ENCODE measurements around the gene FBXW7.

The FBXW7 gene

DNA sequence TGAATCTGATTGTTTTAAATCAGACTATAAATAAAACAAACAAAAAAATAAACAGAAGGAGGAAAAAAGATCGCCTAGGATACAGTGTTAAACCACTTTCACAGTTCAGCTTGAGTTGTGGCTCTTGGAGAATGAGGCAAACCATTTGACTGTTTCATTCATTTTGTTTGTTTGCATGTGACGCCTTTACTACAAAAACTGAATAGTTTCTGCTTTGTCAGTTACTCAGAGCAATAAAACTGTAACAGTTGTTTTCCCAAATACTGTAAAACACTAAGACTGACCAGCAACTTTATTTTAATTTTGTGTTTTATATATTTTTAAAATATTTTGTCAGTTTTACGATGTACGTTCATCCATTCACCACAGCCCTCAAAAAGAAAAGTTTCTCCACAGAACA, 214.5 kb downstream of the FBXW7 start:
- no peak for DNase-seq

DNA sequence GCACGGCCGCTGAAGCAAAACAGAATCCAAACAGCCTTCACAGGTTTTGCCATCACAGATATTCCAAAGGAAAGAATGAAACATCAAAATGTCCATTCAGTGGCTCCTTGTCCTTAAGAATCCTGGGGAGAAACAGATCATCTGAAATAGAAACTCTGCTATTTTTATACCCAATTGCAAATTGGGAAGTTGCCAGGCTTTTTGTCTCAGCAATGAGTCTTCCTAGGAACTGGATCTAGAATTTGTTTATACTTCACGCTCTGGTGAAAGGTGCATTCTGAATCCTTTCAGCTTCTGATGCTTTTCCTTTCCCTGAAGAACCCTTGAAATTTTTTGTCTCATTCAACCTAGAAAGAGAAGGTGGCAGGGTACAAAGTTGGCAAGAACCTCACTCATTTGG, 218.9 kb downstream of the FBXW7 start:
- no peak for DNase-seq

DNA sequence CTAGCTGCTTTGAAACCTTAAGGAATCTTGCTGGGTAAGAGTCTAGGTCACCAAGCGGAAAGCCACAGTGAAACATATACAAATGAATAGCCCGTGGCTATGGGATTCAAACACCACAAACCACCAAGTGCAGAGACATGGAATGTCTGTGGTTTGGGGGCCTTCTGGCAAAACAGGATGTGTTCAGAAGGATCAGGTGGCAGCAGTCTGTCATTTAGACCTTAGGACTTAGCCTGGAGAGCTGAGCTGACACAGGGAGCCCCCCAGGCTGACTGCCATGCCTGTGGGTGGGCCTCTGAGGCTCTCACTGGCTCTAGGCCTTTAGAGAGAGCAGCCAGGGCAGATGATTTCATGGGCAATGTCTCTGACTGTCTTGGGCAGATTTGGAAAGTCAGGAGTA, 225.6 kb downstream of the FBXW7 start:
- DNase-seq, result no peak

DNA sequence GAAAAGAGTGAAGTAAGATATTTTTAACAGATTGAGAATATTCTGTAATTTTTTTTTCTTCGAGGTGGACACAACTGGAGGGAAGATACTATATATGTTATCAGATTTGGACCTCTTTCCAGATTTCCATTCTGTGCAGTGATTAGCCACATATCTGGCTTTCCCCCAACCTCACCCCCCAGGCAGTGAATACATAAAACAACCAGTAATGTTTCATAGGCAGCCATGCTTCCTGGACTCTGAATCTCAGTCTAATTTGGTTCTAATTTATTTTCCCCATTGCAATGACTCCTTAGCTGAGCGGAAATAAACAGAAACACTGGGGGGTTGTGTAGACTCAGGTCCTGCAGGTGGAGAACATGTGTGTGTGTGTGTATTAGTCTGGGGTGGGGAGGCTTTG, 226.5 kb downstream of the FBXW7 start:
- no peak for DNase-seq

DNA sequence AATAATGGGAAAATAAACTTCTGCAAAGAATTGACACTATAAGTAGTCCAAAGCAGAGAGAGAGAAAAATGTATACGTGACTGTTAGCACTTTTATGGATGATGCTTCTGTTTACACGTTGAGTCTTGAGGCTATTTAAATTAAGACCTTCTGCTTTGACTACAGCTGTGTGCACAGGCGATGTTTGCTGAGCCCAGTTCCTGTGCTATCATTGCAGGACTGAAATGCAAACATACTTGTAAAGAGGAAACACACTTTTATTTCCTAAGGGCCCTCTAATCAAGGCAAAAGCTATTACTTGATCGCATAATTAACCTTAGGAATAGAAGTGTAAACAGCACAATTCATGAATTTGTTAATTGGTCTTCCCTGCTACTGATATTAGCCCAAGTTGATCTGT, 226.9 kb downstream of the FBXW7 start:
- DNase-seq, result no peak

DNA sequence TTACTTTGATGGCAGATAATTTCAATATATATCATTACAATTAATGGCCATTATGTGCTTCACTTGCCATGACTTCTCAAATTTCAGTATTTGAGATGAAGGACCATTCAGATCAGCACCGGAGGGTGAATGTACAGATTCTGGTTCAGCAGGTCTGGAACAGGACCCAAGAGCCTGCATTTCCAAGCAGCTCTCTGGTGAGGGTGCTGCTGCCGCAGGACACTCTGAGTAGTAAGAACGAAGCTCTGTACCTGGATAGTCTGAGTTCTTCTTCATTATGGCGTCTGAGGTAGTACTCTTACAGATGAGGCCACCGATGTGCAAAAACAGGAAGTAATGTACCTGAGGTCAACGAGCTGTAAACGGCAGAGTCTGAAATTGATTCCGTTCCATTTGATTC, 228.2 kb downstream of the FBXW7 start:
- DNase-seq, result no peak

DNA sequence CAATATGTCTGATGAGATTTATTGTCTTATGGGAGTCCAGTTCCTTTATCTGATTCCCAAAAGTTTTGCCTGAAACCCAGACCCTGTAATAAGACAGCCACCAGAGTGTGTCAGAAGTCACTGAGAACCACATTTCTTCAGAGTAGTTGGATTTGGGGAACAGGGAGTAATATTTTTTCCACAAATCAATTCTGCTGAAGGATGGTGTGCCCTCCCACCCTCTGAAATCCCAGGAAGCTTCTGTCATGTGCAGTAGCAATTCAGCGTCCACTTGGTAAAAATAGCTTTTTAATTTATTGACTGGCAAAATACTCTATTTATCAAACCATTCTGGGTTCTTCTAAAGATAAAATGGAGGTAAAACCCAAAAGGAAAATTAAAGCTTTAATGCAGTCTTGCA, 229.4 kb downstream of the FBXW7 start:
- DNase-seq, result no peak

DNA sequence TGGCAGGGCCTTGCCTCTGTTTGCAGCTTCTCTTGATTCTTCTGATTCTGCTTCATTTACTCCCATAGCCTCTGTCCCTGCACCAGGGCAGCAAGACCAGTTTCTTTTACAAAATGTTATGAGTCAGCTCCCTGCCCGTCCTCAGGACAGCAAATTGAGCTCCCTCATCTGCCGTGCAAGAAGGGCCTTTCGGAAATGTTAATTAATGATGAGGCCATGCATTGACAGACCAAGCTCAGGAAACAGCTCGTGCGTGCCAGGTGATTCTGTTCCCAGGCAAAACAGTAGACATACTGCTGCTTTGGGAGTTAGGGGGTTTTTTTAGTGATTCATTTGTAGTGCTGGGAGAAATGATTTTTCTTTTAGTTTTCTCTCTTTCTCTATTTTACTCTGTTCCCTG, 231.7 kb downstream of the FBXW7 start:
- no peak for DNase-seq

DNA sequence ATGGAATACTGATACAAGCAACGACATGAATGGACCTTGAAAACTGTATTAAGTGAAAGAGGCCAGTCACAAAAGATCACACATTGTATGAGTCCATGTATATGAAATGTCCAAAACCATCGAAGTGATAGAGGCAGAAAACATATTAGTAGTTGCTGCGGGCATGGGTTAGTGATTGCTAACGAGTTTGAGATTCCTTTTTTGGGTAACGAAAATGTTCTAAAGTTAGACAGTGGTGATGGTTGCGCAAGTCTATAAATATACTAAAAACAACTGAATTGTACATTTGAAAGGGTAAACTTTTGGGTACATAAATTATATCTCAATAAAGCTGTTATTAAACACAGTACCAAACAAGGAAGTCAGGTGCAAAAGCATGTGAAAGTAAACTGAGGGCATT, 234.5 kb downstream of the FBXW7 start:
- DNase-seq, result no peak

DNA sequence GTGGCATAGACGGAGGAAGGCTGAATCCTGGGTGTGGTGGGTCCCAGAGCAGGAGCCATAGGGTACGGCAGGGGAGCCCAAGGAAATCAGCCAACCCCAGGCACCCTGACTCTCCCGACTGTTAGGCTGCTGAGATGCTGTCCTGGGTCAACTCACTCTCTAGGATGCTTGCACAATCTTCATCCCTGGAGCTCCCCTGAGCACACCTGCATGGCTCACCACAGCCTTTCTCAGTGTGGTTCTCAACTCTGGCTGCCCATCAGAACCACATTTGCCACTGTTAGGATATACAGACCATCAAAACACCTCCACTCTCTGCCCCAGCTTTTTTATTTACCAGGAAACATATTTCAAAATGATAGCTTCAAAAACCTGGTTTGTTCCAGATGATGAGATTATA, 236.3 kb downstream of the FBXW7 start:
- no peak for DNase-seq

DNA sequence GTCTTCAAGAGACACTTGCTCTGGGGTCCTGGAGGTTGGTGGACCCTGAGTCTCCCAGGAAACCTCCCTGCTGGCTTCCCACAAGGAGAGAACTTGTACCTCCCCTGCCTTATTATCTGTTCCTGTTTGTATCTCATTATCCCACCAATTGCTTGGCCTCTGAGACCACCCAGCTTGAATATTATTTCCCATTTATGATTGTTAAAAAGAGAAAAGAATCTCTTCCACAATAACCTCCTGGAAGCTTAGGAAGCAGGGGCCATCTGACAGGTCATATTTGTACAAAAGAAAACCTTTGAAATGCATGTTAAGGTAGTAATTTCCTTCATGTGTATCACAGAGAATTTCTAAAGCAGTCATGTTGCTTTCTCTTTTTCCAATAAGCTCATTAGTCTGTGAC, 239.5 kb downstream of the FBXW7 start:
- no peak for DNase-seq

DNA sequence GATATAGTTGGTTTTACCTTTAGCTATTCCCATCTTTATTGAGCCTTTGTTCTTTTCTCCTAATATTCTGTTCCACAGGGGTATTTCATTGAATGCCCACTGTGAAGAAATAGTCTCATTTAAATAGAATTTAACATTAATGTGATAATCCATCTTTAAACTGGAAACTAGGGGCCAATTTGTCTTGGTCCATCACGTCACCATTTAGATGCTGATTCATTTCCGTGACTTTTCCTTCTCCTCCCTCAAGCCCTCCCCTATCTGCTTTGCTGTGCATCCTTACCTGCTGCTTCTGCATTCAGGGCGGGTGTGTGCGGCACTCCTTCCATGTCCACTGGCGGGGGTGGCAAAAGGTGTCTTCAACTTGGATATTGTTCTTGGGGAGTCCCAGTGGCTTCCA, 241.1 kb downstream of the FBXW7 start:
- no peak for DNase-seq

DNA sequence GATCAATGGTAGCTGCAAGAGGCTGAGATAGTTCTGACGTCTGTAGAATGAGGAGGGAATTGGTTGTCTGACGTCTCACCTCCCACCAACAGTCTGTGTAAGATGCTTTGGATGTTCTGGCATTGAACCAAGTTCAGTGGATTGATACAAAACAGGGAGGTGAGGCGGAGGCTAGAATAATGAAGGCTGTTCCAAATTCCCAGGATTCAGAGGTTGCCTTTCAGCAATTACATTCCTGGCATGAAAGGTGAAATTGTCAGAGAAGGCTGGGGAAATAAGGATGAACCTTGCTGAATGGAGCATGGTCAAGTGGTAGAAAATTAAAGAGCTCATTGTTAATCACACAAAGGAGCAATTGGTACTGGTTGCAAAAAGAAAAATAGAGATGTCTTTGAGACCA, 241.6 kb downstream of the FBXW7 start:
- DNase-seq, result no peak

DNA sequence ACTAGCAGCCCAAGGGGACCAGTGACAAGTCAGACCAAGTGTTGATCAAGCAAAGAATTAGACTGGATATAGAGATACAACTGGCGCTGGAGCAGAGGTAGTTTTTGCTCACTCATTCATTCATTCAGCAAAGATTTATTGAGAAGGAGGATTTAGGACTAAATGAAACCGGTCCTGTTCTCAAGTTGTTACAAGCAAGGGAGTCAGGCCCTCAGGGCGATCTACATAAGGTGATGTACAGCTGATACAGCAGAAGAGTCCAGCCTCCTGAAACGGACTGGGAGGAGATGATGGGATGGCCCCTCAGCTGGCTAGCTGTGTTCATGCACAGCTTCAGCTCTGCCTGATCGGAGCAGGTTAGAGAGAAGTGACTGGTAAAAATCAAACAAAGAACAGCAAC, 242.4 kb downstream of the FBXW7 start:
- DNase-seq, result no peak

DNA sequence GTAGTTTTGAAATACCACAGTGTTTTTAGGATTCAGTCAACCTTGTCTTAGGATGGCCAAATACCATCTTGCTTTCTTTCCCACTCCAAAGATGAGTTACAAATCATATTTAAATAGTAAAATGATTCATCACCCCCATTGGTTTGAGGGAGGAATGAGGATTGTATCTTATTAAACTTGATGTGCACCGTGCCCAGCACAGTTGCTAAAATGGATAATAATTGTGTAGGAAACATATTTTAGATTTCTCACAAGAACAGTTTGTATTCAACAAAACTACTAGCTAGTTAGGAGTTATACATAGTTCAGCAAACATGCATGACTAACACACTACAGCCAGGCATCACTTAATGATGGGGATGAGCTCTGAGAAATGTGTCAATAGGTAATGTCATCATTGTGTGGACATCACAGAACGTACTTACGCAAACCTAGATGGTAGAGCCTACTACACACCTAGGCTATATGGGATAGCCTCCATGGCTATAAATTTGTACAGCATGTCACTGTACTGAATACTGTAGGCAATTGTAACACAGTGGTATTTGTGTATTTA, 245.4 kb downstream of the FBXW7 start:
- DNase-seq, result no peak

DNA sequence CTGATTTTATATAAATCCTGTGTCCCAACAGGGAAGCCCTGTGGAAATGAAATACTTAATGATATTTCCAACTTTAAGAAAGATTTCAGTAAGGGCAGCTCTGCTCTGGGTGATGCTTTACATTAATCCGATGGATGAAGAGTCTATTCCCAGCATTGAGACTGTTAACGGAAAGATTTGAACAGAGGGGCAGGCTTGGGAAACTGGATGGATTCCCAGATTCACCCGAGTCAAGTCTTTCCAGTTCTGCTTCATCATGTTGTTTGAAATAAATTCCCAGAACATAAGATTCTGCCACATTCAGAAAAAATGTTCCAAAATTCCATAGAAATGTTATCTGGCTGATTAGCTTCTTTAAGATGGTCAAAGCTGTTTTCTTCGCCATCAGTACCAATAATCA, 246.0 kb downstream of the FBXW7 start:
- no peak for DNase-seq

DNA sequence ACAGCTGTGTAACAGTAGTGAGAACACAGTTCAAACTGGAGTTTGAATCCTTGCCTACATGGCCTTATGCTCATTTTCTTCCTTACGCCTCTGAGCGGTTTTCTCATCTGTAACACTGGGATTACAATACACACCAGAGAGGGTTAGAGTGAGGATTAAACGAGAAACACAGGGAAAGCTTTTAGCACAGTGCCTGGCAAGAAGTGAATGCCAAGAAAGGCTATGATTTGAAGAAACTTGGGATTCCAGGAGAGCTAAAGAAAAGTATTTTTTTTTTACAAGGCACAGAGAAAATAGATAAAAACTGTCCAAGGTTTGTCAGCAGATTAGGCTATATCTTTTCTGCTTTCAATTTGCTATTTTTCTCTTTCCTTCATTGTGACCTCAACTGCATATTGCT, 246.4 kb downstream of the FBXW7 start:
- no peak for DNase-seq

DNA sequence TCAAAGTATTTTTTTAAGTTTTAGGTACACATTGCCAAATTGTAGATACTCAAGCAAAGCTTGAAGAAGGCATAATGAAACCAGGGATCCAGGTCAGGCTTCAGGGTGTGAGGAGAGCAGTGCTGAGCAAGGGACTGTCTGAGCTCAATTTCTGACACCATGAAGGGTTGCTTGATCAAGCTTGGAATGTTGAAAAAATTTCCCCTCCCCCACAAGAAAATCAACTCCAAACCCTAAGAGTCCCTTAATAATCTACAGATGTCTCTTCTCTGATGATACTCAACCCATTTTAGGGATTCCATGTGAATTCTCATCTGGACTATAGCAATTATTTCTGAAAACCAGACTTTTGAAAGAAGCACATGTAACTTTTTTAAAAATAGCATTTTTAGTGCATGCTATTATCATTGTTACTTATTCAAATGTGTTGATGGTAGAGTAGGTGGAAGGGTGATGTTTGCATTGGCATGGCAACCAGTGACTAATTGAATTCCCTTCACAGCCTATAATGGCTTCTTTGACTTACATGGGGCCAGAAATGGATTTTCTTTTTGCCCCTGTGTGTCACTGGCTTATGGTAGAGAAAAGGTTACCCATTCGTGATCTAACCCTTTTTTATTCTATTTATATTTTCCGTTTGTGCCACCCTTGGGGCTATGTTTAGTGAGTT, 252.0 kb downstream of the FBXW7 start:
- DNase-seq, result no peak

DNA sequence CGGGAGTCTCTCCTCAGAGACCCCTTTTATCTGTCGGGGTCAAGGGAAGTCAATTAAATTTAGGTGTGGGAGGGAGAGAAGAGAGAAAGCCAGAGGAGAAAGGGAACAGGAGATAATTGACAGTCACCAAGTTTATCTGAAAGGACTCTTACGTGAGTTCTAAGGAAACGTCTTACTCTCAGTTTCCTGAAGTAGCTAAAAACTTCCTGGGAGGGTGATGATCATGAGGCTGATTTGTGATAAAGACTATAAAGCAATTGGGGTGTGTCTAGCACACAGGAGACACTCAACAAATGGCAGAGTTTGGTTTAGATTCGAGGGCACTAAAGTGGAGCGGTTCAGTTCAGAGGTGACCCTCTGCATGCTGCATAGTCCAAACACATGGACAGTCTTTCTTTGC, 254.1 kb downstream of the FBXW7 start:
- no peak for DNase-seq

DNA sequence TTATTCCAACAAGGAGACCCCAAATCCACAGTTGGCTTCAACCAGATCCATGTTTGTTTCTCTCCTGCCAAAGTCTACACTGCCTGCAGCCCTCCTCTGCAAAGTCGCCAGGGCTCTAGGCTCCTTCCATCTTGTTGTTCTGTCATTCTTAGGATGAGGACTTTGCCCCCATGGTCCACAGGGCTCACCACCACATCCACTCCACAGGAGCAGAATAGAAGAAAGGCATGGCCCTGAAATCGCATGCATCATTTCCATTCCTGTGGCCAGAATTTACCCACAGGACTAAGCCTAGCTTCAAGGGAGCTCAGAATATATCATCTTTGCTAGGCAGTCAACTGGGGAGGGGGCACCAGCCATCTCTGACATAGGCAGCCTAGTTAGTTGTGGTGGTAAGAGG, 254.7 kb downstream of the FBXW7 start:
- DNase-seq, result no peak

DNA sequence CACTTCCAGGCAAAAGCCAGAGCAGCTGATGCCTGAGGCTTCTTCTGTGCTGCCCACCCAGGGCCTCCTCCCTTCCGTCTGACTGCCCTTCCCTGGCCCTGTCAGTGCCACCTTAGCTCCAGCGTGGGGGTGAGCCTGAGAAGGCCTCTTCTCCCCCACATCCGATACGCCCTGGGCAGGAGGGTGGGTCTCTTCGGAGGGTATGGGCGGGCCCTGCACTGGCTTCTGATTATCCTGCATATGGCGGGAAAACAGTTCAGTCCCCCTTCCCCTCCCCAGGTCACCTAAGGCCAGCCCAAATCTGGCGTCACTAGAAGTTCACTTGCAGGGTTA, 256.7 kb downstream of the FBXW7 start:
- no peak for DNase-seq

DNA sequence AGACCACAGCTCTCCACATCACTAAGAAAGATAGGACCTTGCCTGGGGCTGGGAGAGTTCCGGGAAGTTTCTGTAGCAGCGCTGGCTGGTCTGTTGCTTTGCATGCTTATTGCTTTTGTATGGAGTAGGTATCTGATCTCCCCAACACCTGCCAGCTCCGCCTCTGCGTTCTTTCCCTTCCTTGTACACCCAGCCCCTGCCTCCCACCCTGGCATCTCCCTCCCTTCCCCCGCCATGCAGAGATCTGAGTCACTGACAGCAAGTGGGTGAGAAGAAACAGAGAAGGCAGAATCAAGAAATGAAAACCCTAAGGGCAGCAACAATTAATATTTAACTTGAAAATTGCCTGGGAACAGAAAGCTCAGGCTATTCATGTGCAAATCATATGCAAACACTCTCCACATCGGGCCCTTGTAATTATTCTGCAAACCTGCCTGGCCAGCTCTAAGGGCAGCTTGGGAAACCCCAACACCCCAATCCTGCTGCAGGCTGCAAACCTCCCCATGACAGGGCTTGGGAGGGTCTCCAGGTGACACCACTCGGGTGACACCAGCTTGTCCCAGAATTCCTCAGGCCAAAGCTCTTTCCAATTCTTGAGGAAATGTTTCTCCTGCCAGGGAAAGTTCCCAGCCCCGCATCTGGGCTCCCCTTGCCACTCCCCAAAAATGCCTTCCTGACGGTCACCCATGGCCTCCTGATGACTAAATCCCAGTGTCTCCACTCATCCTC, 257.2 kb downstream of the FBXW7 start:
- DNase-seq, result no peak

DNA sequence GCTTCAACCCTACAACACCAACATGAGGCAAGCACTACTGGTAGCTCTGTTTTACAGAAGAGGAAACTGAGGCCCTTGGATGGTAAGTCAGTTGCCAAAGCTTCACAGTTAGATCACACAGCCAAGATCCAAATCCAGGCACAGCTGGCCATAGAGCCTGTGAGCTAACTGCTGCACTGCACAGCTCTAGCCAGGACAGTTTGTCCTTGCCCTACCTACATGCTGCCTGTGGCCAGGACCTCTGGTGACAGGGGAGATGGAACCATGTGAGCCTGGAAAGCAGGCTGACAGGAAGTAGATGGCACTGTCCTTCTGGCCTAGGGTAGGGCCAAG, 257.8 kb downstream of the FBXW7 start:
- no peak for DNase-seq

DNA sequence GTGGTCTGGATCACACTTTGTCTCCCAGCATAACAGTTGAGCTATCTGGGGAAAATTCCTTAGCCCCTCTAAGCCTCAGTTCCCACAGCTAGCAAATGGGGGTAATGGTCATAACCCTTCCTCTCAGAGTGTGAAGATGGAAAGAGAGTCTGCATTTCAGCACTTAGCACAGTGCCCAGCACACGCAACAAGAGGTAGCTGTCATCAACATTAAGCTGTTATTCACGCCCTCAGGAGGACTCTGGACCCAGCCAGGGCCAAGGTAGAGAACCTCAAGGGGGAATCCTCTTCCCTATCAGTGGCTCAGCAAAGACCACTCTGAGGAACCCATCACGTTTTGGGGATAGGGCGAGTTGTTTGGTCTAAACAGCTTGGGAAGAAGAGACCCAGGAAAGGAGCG, 258.6 kb downstream of the FBXW7 start:
- no peak for DNase-seq

DNA sequence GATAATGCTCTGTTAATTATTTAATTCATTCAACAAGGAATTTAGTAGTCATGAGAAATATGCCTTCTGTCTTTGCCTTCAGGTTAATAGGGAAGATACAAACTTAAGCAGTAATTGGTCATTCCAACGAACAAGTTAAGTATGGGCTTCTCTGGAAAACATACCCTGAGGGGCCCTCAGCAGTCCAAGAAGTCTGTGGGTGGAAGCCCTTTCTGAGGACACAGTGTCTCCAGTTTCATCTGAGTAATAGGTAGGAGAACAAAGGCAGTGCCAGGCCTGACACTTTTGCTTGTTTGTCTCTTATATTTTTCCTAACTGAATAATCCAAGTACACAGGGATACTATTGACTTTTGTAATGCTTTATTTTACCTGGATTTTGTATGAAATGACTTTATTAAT, 262.5 kb downstream of the FBXW7 start:
- DNase-seq, result no peak
